SIG-M5 treated with dmso at 0.1 percent for 504 hours (cell line): ENCODE measurements around the gene TRMO.

ENCODE experiments used
- DNase-seq: peaks from one replicate; lab custom pipeline; 2025; ENCODE audit not compliant: unreplicated experiment; lab: John Stamatoyannopoulos, UW

Gene TRMO

DNA sequence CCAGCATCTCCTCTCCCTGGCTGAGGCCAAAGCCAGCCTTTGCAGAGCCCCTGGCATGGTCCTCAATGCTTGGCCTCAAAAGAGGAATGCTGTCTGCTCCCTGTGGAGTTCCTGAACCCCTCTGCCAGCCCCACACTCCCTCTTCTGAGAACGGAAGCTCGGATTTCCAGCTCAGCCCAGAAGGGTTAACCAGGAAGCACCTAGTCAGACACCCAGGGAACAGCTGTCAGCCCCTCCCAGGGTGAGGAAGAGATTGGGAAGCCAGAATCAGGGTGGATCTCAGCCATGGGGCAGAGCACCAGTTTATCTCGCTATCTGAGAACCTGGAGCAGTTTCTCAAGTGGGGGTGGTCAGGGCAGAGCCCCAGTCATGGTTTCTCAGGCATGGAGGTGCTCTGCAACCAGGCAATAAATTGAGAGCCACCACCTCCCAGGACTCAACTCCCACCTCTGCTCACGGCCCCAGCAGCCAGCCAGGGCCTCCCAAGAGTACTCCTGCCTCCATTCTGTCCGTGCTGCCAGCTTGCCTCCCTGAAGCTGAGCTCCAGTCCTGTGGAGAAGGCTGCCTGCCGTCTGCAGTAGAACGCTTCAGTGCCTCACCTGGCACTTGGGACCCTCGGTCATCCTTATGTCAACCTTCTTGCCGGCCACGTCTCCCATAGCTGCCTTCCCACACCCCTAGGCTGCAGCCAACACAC, 61.7 kb downstream of the TRMO start:
- DNase-seq: no peak

DNA sequence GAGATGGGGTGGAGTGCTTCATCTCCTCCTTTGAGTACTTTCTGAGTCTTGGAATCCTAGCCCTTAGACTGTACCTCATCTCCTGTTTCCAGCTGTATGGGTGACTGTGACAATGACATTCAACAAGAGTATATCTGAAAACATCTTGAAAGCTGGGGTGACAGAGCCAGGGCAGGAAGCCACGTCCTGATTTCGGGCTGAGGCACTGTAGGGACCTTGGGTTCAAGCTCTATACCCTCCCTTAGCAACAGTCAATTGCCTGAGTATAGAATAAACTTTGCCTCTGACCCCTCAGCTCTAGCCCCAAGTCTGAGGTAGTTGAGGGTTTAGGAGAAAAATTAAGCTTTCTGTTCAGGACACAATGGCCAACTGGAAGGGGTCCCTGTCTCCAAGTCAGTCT, 63.0 kb downstream of the TRMO start:
- DNase-seq: no peak

DNA sequence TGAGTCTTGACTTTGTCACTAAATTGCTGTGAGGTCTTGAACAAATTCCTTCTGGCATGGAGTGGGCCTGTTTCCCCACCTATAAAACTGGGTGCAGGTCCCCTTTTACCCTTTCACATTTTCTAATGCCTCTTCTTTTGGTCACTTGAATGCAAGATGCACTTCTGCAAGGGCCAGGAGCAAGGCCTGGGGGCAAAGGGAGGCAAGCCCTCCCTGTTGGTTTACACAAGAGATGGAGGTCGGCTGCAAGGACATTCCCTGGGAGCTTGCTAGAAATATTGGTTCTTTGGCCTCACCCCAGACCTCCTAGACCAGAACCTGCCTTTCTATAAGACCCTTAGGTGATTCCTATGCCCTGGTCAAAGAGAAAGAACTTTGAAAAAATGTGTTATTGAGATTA, 63.5 kb downstream of the TRMO start:
- DNase-seq: no peak

DNA sequence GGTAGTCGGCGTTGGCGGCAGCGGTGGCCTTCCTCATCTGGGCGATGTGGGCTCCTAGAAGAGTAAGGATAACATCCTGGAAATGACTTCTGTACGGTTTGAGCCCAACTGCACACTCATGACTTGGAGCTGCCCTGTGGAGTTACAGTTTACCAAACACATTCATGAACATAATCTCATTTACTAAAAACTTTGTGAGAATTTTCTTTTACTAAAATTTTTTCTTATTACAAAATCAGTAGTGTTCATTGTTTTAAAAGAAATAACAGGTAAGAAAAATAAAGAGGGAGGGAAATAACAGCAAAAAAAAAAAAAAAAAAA, 63.9 kb downstream of the TRMO start:
- DNase-seq: no peak

DNA sequence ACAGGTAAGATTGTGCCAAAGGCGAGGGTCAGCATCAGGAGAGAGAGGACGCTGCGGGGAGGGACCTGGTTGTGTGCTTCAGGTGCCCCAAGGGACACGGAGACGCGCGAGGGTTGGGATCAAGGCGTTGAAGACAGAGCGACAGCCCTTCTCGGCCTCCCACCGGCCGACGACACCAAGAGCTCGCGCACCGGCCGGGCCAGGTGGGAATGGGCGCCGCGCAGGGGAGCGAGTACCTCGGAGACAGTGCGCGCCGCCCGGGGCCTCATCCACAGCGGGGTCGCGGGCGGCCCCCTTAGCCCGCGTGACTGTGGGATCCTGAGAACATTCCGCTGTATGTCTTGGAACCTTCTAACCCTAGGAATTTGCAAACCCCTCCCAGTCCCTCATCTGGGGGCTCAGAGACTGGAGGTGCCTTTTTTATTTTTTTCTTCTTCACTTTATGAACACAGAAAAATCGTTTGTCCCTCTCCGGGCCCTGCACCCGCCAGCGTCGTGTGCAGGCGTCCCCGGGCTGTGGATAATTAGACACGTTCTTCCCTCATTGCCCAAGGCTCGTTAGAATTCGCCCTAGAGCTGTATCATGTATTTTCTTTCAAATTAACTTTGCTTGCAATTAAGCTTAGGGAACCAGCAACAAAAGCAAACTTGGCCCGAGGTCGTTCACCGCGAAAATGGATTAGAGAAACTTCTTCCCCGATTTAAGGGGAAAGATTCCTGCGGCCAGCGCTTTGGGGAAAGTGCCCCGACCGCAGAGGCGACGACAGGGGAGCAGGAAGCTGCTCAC, 64.5 kb downstream of the TRMO start:
- DNase-seq: no peak

DNA sequence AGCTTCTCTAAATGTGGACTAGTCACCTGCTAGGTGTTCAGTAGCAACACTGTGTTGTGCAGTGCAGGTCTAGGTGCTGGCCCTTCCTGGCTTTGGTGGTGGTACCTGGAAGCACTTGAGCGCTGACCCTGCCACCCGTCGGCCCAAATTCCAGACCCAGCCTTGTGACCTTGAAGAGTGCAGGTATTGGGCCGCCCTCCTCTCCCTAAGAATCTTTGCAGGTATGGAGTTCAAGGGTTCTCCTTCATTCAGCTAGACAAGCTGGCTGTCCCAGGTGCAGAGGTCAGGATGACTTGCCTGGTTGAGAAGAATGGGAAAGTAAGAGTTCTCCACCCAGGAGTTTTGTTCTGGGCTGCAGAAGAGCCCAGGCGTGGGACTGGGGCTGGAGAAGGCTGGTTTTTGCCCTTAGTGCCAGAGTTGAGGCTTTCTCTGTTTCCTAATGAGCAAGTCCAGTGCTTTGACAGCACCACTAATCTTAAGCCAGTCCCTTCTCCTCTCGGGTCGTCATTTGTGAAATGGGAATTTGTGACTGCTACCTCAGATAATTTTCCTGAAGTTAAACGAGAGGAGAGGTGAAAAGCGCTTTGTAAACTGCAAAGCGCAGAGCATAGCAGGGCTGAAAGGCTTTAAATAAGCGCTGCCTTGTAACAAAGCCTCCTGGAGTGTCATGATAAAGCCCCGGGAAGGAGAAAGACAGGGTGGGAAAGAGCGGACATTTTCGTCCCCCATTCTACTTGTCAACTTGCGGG, 65.3 kb downstream of the TRMO start:
- DNase-seq: no peak

DNA sequence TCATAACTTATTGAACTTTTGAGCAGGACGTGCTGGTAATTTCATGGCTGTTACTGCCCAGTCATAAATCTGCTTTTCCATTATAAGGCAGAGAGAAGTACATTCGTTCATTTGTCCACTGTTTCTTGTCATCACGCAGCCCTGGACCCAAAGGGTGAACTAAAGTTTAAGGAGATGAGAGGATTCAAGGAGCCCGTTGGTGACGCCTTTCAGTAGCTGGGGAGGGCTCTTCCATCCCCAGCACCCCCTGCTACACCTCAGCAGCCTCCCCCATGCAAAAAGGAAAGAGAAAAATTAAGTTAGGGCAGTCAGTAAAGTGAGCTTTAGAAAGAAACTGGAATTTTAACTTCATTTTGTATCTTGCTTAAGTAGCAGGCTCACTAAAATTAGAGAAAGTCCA, 66.4 kb downstream of the TRMO start:
- DNase-seq: no peak

DNA sequence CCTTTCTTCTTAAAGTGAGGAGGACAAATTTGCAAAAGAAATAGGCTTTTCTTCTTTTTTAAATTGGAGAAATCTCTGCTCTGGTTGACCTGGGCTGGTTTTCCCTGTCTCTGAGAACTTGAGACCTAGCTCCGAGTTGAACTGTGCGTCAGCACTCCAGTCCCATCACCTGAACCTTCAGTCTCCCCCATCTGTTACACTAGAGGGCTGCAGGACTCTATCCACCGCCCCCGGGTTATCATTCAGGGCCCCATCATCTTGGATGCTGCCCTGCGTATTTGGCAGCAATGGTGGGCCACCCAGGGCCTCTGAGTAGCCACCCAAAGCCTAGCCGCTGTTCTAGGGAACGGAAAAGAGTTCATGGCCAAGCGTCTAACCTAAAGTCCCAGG, 66.8 kb downstream of the TRMO start:
- DNase-seq: no peak

DNA sequence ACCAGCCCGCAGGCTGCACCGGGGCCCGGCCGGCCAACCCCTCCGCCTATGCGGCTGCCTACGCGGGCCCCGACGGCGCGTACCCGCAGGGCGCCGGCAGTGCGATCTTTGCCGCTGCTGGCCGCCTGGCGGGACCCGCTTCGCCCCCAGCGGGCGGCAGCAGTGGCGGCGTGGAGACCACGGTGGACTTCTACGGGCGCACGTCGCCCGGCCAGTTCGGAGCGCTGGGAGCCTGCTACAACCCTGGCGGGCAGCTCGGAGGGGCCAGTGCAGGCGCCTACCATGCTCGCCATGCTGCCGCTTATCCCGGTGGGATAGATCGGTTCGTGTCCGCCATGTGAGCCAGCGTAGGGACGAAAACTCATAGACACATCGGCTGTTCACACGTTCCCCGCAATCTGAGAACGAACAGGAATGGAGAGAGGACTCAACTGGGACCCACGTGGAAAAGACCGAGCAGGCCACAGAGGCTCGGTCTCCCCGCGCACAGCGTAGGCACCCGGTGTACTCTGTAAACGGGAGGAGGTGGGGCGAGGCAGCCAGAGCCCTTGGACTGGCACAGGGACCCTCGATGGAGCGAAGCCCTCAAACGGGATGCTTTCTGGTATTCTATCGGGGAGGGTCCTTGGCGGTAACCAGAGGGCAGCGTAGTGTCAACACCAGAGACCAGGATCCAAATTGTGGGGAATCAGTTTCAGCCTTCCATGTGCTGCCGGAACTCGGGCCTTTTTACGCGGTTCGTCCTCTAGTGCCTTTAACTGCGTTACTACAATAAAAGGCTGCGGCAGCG, 67.4 kb downstream of the TRMO start:
- DNase-seq: no peak
